ENCODE results near the gene RAB36.

GRCh38 chr22:23203452-23204124 lies 58.3 kb downstream of the RAB36 start:
- TF ChIP-seq, protein P1, sequence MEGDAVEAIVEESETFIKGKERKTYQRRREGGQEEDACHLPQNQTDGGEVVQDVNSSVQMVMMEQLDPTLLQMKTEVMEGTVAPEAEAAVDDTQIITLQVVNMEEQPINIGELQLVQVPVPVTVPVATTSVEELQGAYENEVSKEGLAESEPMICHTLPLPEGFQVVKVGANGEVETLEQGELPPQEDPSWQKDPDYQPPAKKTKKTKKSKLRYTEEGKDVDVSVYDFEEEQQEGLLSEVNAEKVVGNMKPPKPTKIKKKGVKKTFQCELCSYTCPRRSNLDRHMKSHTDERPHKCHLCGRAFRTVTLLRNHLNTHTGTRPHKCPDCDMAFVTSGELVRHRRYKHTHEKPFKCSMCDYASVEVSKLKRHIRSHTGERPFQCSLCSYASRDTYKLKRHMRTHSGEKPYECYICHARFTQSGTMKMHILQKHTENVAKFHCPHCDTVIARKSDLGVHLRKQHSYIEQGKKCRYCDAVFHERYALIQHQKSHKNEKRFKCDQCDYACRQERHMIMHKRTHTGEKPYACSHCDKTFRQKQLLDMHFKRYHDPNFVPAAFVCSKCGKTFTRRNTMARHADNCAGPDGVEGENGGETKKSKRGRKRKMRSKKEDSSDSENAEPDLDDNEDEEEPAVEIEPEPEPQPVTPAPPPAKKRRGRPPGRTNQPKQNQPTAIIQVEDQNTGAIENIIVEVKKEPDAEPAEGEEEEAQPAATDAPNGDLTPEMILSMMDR (IDR thresholded peaks at IDR 0.05 in 8 of 11, conservative IDR thresholded peaks at IDR 0.05 in 3 of 11) = no peak
- TF ChIP-seq POLR2A (IDR thresholded peaks at IDR 0.05) (no peak), POLR2AphosphoS5 (IDR thresholded peaks at IDR 0.05) (no peak)

Measured in spleen (tissue), 7 donors.